ENCODE results near the gene TUBGCP2.
A peak's percentile ranks its signal among the peaks of the same experiment; 100 is the strongest.

The TUBGCP2 gene

GRCh38 chr10:133308421-133309099, at the start of gene TUBGCP2, which contains the start of gene ZNF511:
Gene TUBGCP2, minus strand, starts transcription at chr10:133308872. Its CDS starts 5,931 bp downstream, at chr10:133302941.
Gene ZNF511, plus strand, starts transcription at chr10:133308914. Its CDS starts 30 bp downstream, at chr10:133308944.
- DNase-seq (ENCODE audit: low read depth in 2 of 2) = peak; percentile 77 to 79

GRCh38 chr10:133357285-133358161, 48.9 kb upstream of the TUBGCP2 start, which contains the start of gene FUOM:
Gene FUOM, minus strand, starts transcription at chr10:133358019. Its CDS starts 12 bp downstream, at chr10:133358007.
- peak; percentile 58 to 59 for DNase-seq (ENCODE audit: low read depth in 2 of 2)

GRCh38 chr10:133356549-133357284, 48.0 kb upstream of the TUBGCP2 start:
- DNase-seq (ENCODE audit: low read depth in 2 of 2) = no peak

- DNase-seq (ENCODE audit: low read depth in 2 of 2) = no peak
Observed at GRCh38 chr10:133355991-133356390, 47.3 kb upstream of the TUBGCP2 start.

GRCh38 chr10:133355266-133355665, 46.6 kb upstream of the TUBGCP2 start:
- no peak for DNase-seq (ENCODE audit: low read depth in 2 of 2)

GRCh38 chr10:133354672-133355240, 46.1 kb upstream of the TUBGCP2 start:
- no peak for DNase-seq (ENCODE audit: low read depth in 2 of 2)

GRCh38 chr10:133353988-133354605, 45.4 kb upstream of the TUBGCP2 start:
- no peak for DNase-seq (ENCODE audit: low read depth in 2 of 2)

- no peak for DNase-seq (ENCODE audit: low read depth in 2 of 2)
Observed at GRCh38 chr10:133353202-133353959, 44.7 kb upstream of the TUBGCP2 start.

- no peak for DNase-seq (ENCODE audit: low read depth in 2 of 2)
Observed at GRCh38 chr10:133351408-133352318, 43.0 kb upstream of the TUBGCP2 start.

GRCh38 chr10:133350950-133351329, 42.3 kb upstream of the TUBGCP2 start:
- DNase-seq (ENCODE audit: low read depth in 2 of 2) = no peak

- DNase-seq (ENCODE audit: low read depth in 2 of 2) = no peak
Observed at GRCh38 chr10:133350283-133350949, 41.7 kb upstream of the TUBGCP2 start.

- no peak for DNase-seq (ENCODE audit: low read depth in 2 of 2)
Observed at GRCh38 chr10:133349577-133350011, 40.9 kb upstream of the TUBGCP2 start.

- no peak for DNase-seq (ENCODE audit: low read depth in 2 of 2)
Observed at GRCh38 chr10:133349160-133349568, 40.5 kb upstream of the TUBGCP2 start.

- DNase-seq (ENCODE audit: low read depth in 2 of 2) = no peak
Observed at GRCh38 chr10:133347710-133348517, 39.2 kb upstream of the TUBGCP2 start.

- no peak for DNase-seq (ENCODE audit: low read depth in 2 of 2)
Observed at GRCh38 chr10:133346413-133346812, 37.7 kb upstream of the TUBGCP2 start.

- DNase-seq (ENCODE audit: low read depth in 2 of 2) = no peak
Observed at GRCh38 chr10:133344236-133344635, 35.6 kb upstream of the TUBGCP2 start.

- no peak for DNase-seq (ENCODE audit: low read depth in 2 of 2)
Observed at GRCh38 chr10:133343558-133343957, 34.9 kb upstream of the TUBGCP2 start.

GRCh38 chr10:133342942-133343341, 34.3 kb upstream of the TUBGCP2 start:
- DNase-seq (ENCODE audit: low read depth in 2 of 2) = no peak
